IPS DF 6.9 (cell line): ENCODE data around the gene ANXA2R.
A peak's percentile ranks its signal among the peaks of the same experiment; 100 is the strongest.

Source experiments
- DNase-seq: peaks from one replicate; pipeline ENCODE4 v3.0.0-alpha.2; 2013; ENCODE audit warnings: low read depth, low spot score
- H3K27ac ChIP-seq: one replicate; pipeline ENCODE4 v1.5.1; 2013; ENCODE audit warnings: low read length, control low read depth
- H3K27me3 ChIP-seq: 2 replicates; pipeline ENCODE4 v1.6.1; 2013; ENCODE audit warnings: mild to moderate bottlenecking, low read length; ENCODE audit not compliant: control insufficient read depth, insufficient read depth
- H3K36me3 ChIP-seq: 2 replicates; pipeline ENCODE4 v1.6.1; 2013; ENCODE audit warnings: low read length; ENCODE audit not compliant: control insufficient read depth, insufficient read depth
- H3K4me1 ChIP-seq: 2 replicates; pipeline ENCODE4 v1.6.1; 2013; ENCODE audit warnings: low read length; ENCODE audit not compliant: control insufficient read depth, insufficient read depth
- H3K4me3 ChIP-seq: 2 replicates; pipeline ENCODE4 v1.5.1; 2013; ENCODE audit warnings: mild to moderate bottlenecking, low read length
- H3K9me3 ChIP-seq: 2 replicates; pipeline ENCODE4 v1.6.1; 2013; ENCODE audit warnings: low read length, inconsistent platforms; ENCODE audit not compliant: control insufficient read depth, insufficient read depth
- WGBS: extraction: QIAGEN DNeasy Blood & Tissue Kit; methylation state at CpG from one replicate; pipeline ENCODE4 v1.1.7; 2013; ENCODE audit warnings: mixed read lengths, missing lambda C conversion rate; ENCODE audit not compliant: insufficient read length, insufficient coverage; 5-methylcytosine and 5-hydroxymethylcytosine counted together

Gene ANXA2R

GRCh38 chr5:42995360-42995751 is 44.8 kb downstream of the ANXA2R start:
- Histone ChIP-seq H3K4me3 (no peak overlapping the region), H3K27me3 (peaks cover 87% of the 10 kb centered on the region), H3K27ac (no peak overlapping the region), H3K9me3 (no peaks in the 10 kb centered on the region; the same call in 1 of the 2 replicates), H3K36me3 (no peaks in the 10 kb centered on the region), H3K4me1 (0 out of 2 replicates have a peak, but pooled peaks cover 4% of the 10 kb centered on the region)
- DNase-seq = no peak
- no CpG with 5 or more reads among the region's 10 CpGs for WGBS

- Histone ChIP-seq H3K27ac (no peak overlapping the region), H3K4me1 (0 out of 2 replicates have a peak, but pooled peaks cover 4% of the 10 kb centered on the region), H3K36me3 (no peaks in the 10 kb centered on the region), H3K4me3 (no peak overlapping the region), H3K9me3 (no peaks in the 10 kb centered on the region; the same call in 1 of the 2 replicates), H3K27me3 (peaks cover 88% of the 10 kb centered on the region)
- no CpG with 5 or more reads among the region's 52 CpGs for WGBS
- no peak for DNase-seq
Observed at GRCh38 chr5:42994555-42995359, 45.4 kb downstream of the ANXA2R start.

GRCh38 chr5:42994246-42994554 is 45.9 kb downstream of the ANXA2R start:
- Histone ChIP-seq H3K27ac (no peak overlapping the region), H3K27me3 (peaks cover 83% of the 10 kb centered on the region), H3K36me3 (no peaks in the 10 kb centered on the region), H3K4me3 (no peak overlapping the region), H3K4me1 (0 out of 2 replicates have a peak, but pooled peaks cover 4% of the 10 kb centered on the region), H3K9me3 (no peaks in the 10 kb centered on the region; the same call in 1 of the 2 replicates)
- no CpG with 5 or more reads among the region's 6 CpGs for WGBS
- DNase-seq = no peak

GRCh38 chr5:42993516-42994245 is 46.4 kb downstream of the ANXA2R start:
- Histone ChIP-seq H3K4me1 (0 out of 2 replicates have a peak, but pooled peaks cover 4% of the 10 kb centered on the region), H3K27me3 (peaks cover 79% of the 10 kb centered on the region), H3K9me3 (no peaks in the 10 kb centered on the region; the same call in 1 of the 2 replicates), H3K4me3 (no peak overlapping the region), H3K27ac (no peak overlapping the region), H3K36me3 (no peaks in the 10 kb centered on the region)
- DNase-seq = no peak
- WGBS = no CpG with 5 or more reads among the region's 34 CpGs

GRCh38 chr5:42992088-42992879 is 47.8 kb downstream of the ANXA2R start:
- WGBS = no CpG with 5 or more reads among the region's 71 CpGs
- H3K36me3 ChIP-seq = no peaks in the 10 kb centered on the region
- H3K4me3 ChIP-seq = peak overlapping the region; percentile 33; the same call in 1 of the 2 replicates
- H3K27ac ChIP-seq = no peak overlapping the region
- no peak for DNase-seq
- H3K27me3 ChIP-seq = peaks cover 66% of the 10 kb centered on the region
- H3K4me1 ChIP-seq = 0 out of 2 replicates have a peak, but pooled peaks cover 4% of the 10 kb centered on the region
- H3K9me3 ChIP-seq = no peaks in the 10 kb centered on the region; the same call in 1 of the 2 replicates

- 0 out of 2 replicates have a peak, but pooled peaks cover 4% of the 10 kb centered on the region for H3K4me1 ChIP-seq
- no peak for DNase-seq
- no peaks in the 10 kb centered on the region; the same call in 1 of the 2 replicates for H3K9me3 ChIP-seq
- no peaks in the 10 kb centered on the region for H3K36me3 ChIP-seq
- H3K4me3 ChIP-seq = peak overlapping the region; percentile 33; the same call in 1 of the 2 replicates
- no peak overlapping the region for H3K27ac ChIP-seq
- no CpG with 5 or more reads among the region's 36 CpGs for WGBS
- peaks cover 65% of the 10 kb centered on the region for H3K27me3 ChIP-seq
Observed at GRCh38 chr5:42991404-42992087, 48.6 kb downstream of the ANXA2R start.

GRCh38 chr5:42990892-42991291 is 49.2 kb downstream of the ANXA2R start:
- no peak overlapping the region for H3K4me3 ChIP-seq
- no CpG with 5 or more reads among the region's 4 CpGs for WGBS
- no peaks in the 10 kb centered on the region for H3K36me3 ChIP-seq
- no peak overlapping the region for H3K27ac ChIP-seq
- no peak for DNase-seq
- H3K27me3 ChIP-seq = peaks cover 60% of the 10 kb centered on the region
- 0 out of 2 replicates have a peak, but pooled peaks cover 4% of the 10 kb centered on the region for H3K4me1 ChIP-seq
- no peaks in the 10 kb centered on the region; the same call in 1 of the 2 replicates for H3K9me3 ChIP-seq
